ENCODE data around the gene SH2D3A. TPM values are rescaled to one million over a fixed set of nuclear protein-coding genes. Genes with fewer than 3 reads are reported as not detected.

Gene SH2D3A
- total RNA-seq, 1 donor from 2014 or later = not detected

- Mint-ChIP-seq H3K9me3 (peaks cover 5% of the 10 kb centered on the region), H3K4me3 (no peak overlapping the region), H3K27ac (ENCODE audit: unreplicated experiment) (no peak overlapping the region), H3K36me3 (ENCODE audit: low read depth) (no peaks in the 10 kb centered on the region), H3K27me3 (ENCODE audit: low read depth) (peaks cover 58% of the 10 kb centered on the region), H3K4me1 (peaks cover 5% of the 10 kb centered on the region)
- no peak for DNase-seq (ENCODE audit: low read depth, low spot score)
- no peak for TF ChIP-seq CTCF (conservative IDR thresholded peaks at IDR 0.05)
Observed at GRCh38 chr19:6713773-6714692, 53.2 kb downstream of the SH2D3A start.

- peaks cover 69% of the 10 kb centered on the region for H3K27me3 Mint-ChIP-seq (ENCODE audit: low read depth)
Observed at GRCh38 chr19:6712692-6713670, 54.3 kb downstream of the SH2D3A start.

GRCh38 chr19:6712231-6712630, 55.0 kb downstream of the SH2D3A start:
- H3K4me1 Mint-ChIP-seq = peaks cover 1% of the 10 kb centered on the region
- H3K36me3 Mint-ChIP-seq (ENCODE audit: low read depth) = no peaks in the 10 kb centered on the region
- no peak for TF ChIP-seq CTCF (conservative IDR thresholded peaks at IDR 0.05)
- peaks cover under 1% of the 10 kb centered on the region for H3K9me3 Mint-ChIP-seq
- no peak overlapping the region for H3K27ac Mint-ChIP-seq (ENCODE audit: unreplicated experiment)
- DNase-seq (ENCODE audit: low read depth, low spot score) = no peak
- no peak overlapping the region for H3K4me3 Mint-ChIP-seq
- peaks cover 68% of the 10 kb centered on the region for H3K27me3 Mint-ChIP-seq (ENCODE audit: low read depth)

More at GRCh38 chr19:6712692-6713670, 54.3 kb downstream of the SH2D3A start:
- no peaks in the 10 kb centered on the region for H3K36me3 Mint-ChIP-seq (ENCODE audit: low read depth)
- DNase-seq (ENCODE audit: low read depth, low spot score) = no peak
- no peak overlapping the region for H3K4me3 Mint-ChIP-seq
- H3K9me3 Mint-ChIP-seq = peaks cover 5% of the 10 kb centered on the region
- peaks cover 5% of the 10 kb centered on the region for H3K4me1 Mint-ChIP-seq
- TF ChIP-seq CTCF (conservative IDR thresholded peaks at IDR 0.05) = no peak
- H3K27ac Mint-ChIP-seq (ENCODE audit: unreplicated experiment) = no peak overlapping the region

GRCh38 chr19:6711605-6712004, 55.6 kb downstream of the SH2D3A start:
- peaks cover 62% of the 10 kb centered on the region for H3K27me3 Mint-ChIP-seq (ENCODE audit: low read depth)
- H3K4me1 Mint-ChIP-seq = no peaks in the 10 kb centered on the region
- no peak for TF ChIP-seq CTCF (conservative IDR thresholded peaks at IDR 0.05)
- H3K4me3 Mint-ChIP-seq = no peak overlapping the region
- no peaks in the 10 kb centered on the region for H3K9me3 Mint-ChIP-seq
- no peak for DNase-seq (ENCODE audit: low read depth, low spot score)
- H3K27ac Mint-ChIP-seq (ENCODE audit: unreplicated experiment) = no peak overlapping the region
- H3K36me3 Mint-ChIP-seq (ENCODE audit: low read depth) = no peaks in the 10 kb centered on the region

- Mint-ChIP-seq H3K27me3 (ENCODE audit: low read depth) (peaks cover 60% of the 10 kb centered on the region), H3K9me3 (no peaks in the 10 kb centered on the region), H3K36me3 (ENCODE audit: low read depth) (no peaks in the 10 kb centered on the region), H3K4me1 (no peaks in the 10 kb centered on the region), H3K27ac (ENCODE audit: unreplicated experiment) (no peak overlapping the region), H3K4me3 (no peak overlapping the region)
- TF ChIP-seq CTCF (conservative IDR thresholded peaks at IDR 0.05) = no peak
- no peak for DNase-seq (ENCODE audit: low read depth, low spot score)
Observed at GRCh38 chr19:6711078-6711361, 56.2 kb downstream of the SH2D3A start.
